HepG2 (cell line): ENCODE results near the gene ACSL6. TPM values are rescaled to one million over a fixed set of nuclear protein-coding genes. Genes with fewer than 3 reads are reported as not detected.

Experiments
- ATRX ChIP-seq: sonication (generic); formaldehyde crosslinking; IDR thresholded peaks from 2 replicates; pipeline ENCODE4 v1.4.0; 2020; ENCODE audit warnings: missing genetic modification reagents, borderline replicate concordance
- CC2D1A ChIP-seq: sonication (generic); formaldehyde crosslinking; IDR thresholded peaks from 2 replicates; pipeline ENCODE4 v1.8.1; 2023; ENCODE audit warnings: mild to moderate bottlenecking, missing genetic modification reagents
- CREB1 ChIP-seq, 2 experiments: fragments of 450-650 bp in 1 of 2; IDR thresholded peaks; 2 replicates each; pipeline ENCODE4 v1.6.1; 2016 to 2017; ENCODE audit warnings: control low read depth in 1 of 2, mild to moderate bottlenecking in 1 of 2, missing compliant biosample characterization in 1 of 2, missing genetic modification characterization in 1 of 2
- ETV5 ChIP-seq: IDR thresholded peaks from 2 replicates; pipeline ENCODE4 v1.6.1; 2018; ENCODE audit warnings: missing biosample characterization, missing genetic modification reagents, inconsistent platforms, borderline replicate concordance
- HDAC2 ChIP-seq: sonication (generic); formaldehyde crosslinking; IDR thresholded peaks from 2 replicates; pipeline ENCODE4 v1.4.0; 2020; ENCODE audit warnings: missing genetic modification reagents
- KDM2A ChIP-seq: sonication (generic); formaldehyde crosslinking; IDR thresholded peaks from 2 replicates; pipeline ENCODE4 v1.4.0; 2020; ENCODE audit warnings: low read depth, missing genetic modification reagents, borderline replicate concordance
- NFKB2 ChIP-seq: sonication (generic); formaldehyde crosslinking; IDR thresholded peaks from 2 replicates; pipeline ENCODE4 v1.4.0; 2020; ENCODE audit warnings: missing genetic modification reagents, borderline replicate concordance
- NFYB ChIP-seq: sonication (generic); formaldehyde crosslinking; IDR thresholded peaks from 2 replicates; pipeline ENCODE4 v1.4.0; 2020; ENCODE audit warnings: missing genetic modification reagents
- SAP130 ChIP-seq: IDR thresholded peaks from 2 replicates; pipeline ENCODE4 v1.6.1; 2016; ENCODE audit warnings: low read depth
- SATB2 ChIP-seq: sonication (generic); formaldehyde crosslinking; IDR thresholded peaks from 2 replicates; pipeline ENCODE4 v1.5.0; 2020; ENCODE audit warnings: missing genetic modification reagents
- SP1 ChIP-seq, 2 experiments: fragments of 450-650 bp in 1 of 2; sonication (generic) in 1 of 2; formaldehyde crosslinking in 1 of 2; IDR thresholded peaks; 2 replicates each; pipeline versions ENCODE4 v1.4.0 to v1.6.1; 2016 to 2020; ENCODE audit warnings: missing genetic modification reagents in 1 of 2
- ZNF143 ChIP-seq: sonication (generic); formaldehyde crosslinking; IDR thresholded peaks from 2 replicates; pipeline ENCODE4 v1.4.0; 2020; ENCODE audit warnings: missing genetic modification reagents
- ZNF382 ChIP-seq: sonication (generic); formaldehyde crosslinking; IDR thresholded peaks from 2 replicates; pipeline ENCODE4 v1.5.0; 2020; ENCODE audit warnings: missing genetic modification reagents, mild to moderate bottlenecking, borderline replicate concordance
- ZNF562 ChIP-seq: sonication (generic); formaldehyde crosslinking; IDR thresholded peaks from 2 replicates; pipeline ENCODE4 v1.8.0; 2022; ENCODE audit warnings: missing genetic modification reagents, borderline replicate concordance
- ZNF768 ChIP-seq: sonication (generic); formaldehyde crosslinking; IDR thresholded peaks from 2 replicates; pipeline ENCODE4 v1.4.0; 2020; ENCODE audit warnings: missing genetic modification reagents
- ZNF782 ChIP-seq: sonication (generic); formaldehyde crosslinking; IDR thresholded peaks from 2 replicates; pipeline ENCODE4 v1.4.0; 2020; ENCODE audit warnings: missing genetic modification reagents, mild to moderate bottlenecking, borderline replicate concordance
- polyA plus RNA-seq, 8 experiments: library from polyadenylated mRNA; depleted of rRNA in 3 of 8; stranded (reverse) in 7 of 8; unstranded in 1 of 8; fragments of >200 nt; fragmentation: Illumina TruSeq in 4 of 8; extraction: Trizol in 4 of 8; gene quantifications; 2 replicates each; pipeline versions ENCODE4 v1.2.1 to v1.2.3, GENCODE V29; 2011 to 2016; ENCODE audit warnings: low read depth in 4 of 8, missing spikeins in 1 of 8, mixed read lengths in 1 of 8; ENCODE audit not compliant: insufficient read depth in 1 of 8
- total RNA-seq, 5 experiments: library from RNA; depleted of rRNA; stranded (reverse); fragments of >200 nt; fragmentation: Illumina TruSeq; extraction: Trizol; gene quantifications; 2 replicates each; pipeline ENCODE4 v1.2.3, GENCODE V29; 2016; ENCODE audit warnings: low read depth in 1 of 5
- TF ChIP-seq, protein P1 (sequence below): IDR thresholded peaks from 2 replicates; pipeline ENCODE4 v1.6.1; 2016
- TF ChIP-seq, protein P2 (sequence below): sonication (generic); formaldehyde crosslinking; IDR thresholded peaks from 2 replicates; pipeline ENCODE4 v1.4.0; 2020; ENCODE audit warnings: missing genetic modification reagents, borderline replicate concordance
- TF ChIP-seq, protein P3 (sequence below): sonication (generic); formaldehyde crosslinking; IDR thresholded peaks from 2 replicates; pipeline ENCODE4 v1.4.0; 2020; ENCODE audit warnings: mild to moderate bottlenecking, missing genetic modification reagents
- TF ChIP-seq, protein P4 (sequence below): sonication (generic); formaldehyde crosslinking; IDR thresholded peaks from 2 replicates; pipeline ENCODE4 v1.8.1; 2023; ENCODE audit warnings: mild to moderate bottlenecking, missing genetic modification reagents
- TF ChIP-seq, protein P5 (sequence below): sonication (generic); formaldehyde crosslinking; IDR thresholded peaks from 2 replicates; pipeline ENCODE4 v1.4.0; 2020; ENCODE audit warnings: missing genetic modification reagents
- TF ChIP-seq, protein P6 (sequence below): IDR thresholded peaks from 2 replicates; pipeline ENCODE4 v1.6.1; 2016; ENCODE audit warnings: mild to moderate bottlenecking

The ACSL6 gene
- total and polyA plus RNA-seq, 2 of the 13 experiments (the other 11 are each of a cell fraction or from before 2014, with no cell fraction given): 3.7 to 3.8 TPM

DNA sequence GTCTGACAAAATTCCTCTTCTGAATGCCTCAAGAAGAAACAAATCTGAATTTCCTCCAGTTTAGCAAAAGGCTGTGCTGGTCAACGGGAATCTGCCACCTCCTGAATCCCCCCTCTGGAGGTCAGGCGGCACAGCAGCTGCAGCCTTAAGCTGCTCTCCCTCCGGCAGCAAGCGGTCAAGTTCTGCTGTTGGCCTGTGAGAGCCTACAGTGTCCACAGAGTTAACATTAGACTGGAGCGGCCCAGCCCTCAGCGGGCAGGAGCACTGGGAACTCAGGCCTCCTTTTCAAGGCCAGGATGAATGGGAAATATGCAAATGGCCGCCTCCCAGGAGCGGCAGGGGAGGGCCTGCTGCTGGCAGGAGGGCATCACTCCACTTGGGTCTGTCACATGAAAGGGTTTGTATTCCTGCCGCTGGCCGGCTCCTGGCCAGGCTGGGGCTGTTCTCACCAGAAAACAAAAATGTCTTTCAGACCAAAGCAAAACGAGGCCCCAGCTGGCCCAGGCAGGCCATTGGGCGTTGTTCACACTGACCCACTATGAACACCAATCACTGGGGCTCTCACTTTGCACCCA, 8.2 kb downstream of the ACSL6 start (continued):
- TF ChIP-seq NFYB: peak; percentile 50; the same call in 1 of the 2 replicates
- TF ChIP-seq SP1 (IDR thresholded peaks at IDR 0.05): no peak
- peak; percentile 44; the same call in 1 of the 2 replicates for TF ChIP-seq SP1 (CRISPR knock-in tag; IDR thresholded peaks at IDR 0.05)
- TF ChIP-seq, protein P1, sequence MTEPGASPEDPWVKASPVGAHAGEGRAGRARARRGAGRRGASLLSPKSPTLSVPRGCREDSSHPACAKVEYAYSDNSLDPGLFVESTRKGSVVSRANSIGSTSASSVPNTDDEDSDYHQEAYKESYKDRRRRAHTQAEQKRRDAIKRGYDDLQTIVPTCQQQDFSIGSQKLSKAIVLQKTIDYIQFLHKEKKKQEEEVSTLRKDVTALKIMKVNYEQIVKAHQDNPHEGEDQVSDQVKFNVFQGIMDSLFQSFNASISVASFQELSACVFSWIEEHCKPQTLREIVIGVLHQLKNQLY (CRISPR knock-in tag): peak; percentile 47
- TF ChIP-seq ZNF562 (CRISPR knock-in tag): no peak
- TF ChIP-seq NFKB2 (CRISPR knock-in tag): peak; percentile 51; the same call in 1 of the 2 replicates
- peak; percentile 88 for TF ChIP-seq HDAC2 (CRISPR knock-in tag)
- TF ChIP-seq, protein P2, sequence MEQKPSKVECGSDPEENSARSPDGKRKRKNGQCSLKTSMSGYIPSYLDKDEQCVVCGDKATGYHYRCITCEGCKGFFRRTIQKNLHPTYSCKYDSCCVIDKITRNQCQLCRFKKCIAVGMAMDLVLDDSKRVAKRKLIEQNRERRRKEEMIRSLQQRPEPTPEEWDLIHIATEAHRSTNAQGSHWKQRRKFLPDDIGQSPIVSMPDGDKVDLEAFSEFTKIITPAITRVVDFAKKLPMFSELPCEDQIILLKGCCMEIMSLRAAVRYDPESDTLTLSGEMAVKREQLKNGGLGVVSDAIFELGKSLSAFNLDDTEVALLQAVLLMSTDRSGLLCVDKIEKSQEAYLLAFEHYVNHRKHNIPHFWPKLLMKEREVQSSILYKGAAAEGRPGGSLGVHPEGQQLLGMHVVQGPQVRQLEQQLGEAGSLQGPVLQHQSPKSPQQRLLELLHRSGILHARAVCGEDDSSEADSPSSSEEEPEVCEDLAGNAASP (CRISPR knock-in tag): peak; percentile 62; the same call in 1 of the 2 replicates
- TF ChIP-seq, protein P3, sequence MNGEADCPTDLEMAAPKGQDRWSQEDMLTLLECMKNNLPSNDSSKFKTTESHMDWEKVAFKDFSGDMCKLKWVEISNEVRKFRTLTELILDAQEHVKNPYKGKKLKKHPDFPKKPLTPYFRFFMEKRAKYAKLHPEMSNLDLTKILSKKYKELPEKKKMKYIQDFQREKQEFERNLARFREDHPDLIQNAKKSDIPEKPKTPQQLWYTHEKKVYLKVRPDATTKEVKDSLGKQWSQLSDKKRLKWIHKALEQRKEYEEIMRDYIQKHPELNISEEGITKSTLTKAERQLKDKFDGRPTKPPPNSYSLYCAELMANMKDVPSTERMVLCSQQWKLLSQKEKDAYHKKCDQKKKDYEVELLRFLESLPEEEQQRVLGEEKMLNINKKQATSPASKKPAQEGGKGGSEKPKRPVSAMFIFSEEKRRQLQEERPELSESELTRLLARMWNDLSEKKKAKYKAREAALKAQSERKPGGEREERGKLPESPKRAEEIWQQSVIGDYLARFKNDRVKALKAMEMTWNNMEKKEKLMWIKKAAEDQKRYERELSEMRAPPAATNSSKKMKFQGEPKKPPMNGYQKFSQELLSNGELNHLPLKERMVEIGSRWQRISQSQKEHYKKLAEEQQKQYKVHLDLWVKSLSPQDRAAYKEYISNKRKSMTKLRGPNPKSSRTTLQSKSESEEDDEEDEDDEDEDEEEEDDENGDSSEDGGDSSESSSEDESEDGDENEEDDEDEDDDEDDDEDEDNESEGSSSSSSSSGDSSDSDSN: peak; percentile 66
- TF ChIP-seq SAP130 (CRISPR knock-in tag): peak; percentile 71
- peak; percentile 43; the same call in 1 of the 2 replicates for TF ChIP-seq ZNF768 (CRISPR knock-in tag)
- TF ChIP-seq CREB1 (IDR thresholded peaks at IDR 0.05): no peak
- TF ChIP-seq CREB1 (CRISPR knock-in tag; IDR thresholded peaks at IDR 0.05): no peak
- TF ChIP-seq, protein P4, sequence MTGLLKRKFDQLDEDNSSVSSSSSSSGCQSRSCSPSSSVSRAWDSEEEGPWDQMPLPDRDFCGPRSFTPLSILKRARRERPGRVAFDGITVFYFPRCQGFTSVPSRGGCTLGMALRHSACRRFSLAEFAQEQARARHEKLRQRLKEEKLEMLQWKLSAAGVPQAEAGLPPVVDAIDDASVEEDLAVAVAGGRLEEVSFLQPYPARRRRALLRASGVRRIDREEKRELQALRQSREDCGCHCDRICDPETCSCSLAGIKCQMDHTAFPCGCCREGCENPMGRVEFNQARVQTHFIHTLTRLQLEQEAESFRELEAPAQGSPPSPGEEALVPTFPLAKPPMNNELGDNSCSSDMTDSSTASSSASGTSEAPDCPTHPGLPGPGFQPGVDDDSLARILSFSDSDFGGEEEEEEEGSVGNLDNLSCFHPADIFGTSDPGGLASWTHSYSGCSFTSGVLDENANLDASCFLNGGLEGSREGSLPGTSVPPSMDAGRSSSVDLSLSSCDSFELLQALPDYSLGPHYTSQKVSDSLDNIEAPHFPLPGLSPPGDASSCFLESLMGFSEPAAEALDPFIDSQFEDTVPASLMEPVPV (CRISPR knock-in tag): 0 out of 2 replicates have a peak, but pooled peaks have one; percentile 6
- TF ChIP-seq CC2D1A (CRISPR knock-in tag): peak; percentile 63; the same call in 1 of the 2 replicates
- TF ChIP-seq ZNF382: no peak
- TF ChIP-seq, protein P5, sequence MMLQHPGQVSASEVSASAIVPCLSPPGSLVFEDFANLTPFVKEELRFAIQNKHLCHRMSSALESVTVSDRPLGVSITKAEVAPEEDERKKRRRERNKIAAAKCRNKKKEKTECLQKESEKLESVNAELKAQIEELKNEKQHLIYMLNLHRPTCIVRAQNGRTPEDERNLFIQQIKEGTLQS (CRISPR knock-in tag): 0 out of 2 replicates have a peak, but pooled peaks have one; percentile 13
- TF ChIP-seq KDM2A: 0 out of 2 replicates have a peak, but pooled peaks have one; percentile 24
- TF ChIP-seq, protein P6, sequence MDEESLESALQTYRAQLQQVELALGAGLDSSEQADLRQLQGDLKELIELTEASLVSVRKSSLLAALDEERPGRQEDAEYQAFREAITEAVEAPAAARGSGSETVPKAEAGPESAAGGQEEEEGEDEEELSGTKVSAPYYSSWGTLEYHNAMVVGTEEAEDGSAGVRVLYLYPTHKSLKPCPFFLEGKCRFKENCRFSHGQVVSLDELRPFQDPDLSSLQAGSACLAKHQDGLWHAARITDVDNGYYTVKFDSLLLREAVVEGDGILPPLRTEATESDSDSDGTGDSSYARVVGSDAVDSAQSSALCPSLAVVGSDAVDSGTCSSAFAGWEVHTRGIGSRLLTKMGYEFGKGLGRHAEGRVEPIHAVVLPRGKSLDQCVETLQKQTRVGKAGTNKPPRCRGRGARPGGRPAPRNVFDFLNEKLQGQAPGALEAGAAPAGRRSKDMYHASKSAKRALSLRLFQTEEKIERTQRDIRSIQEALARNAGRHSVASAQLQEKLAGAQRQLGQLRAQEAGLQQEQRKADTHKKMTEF (CRISPR knock-in tag): peak; percentile 80
- TF ChIP-seq SATB2: no peak
- 0 out of 2 replicates have a peak, but pooled peaks have one; percentile 34 for TF ChIP-seq ZNF143 (CRISPR knock-in tag)
- TF ChIP-seq ETV5: peak; percentile 58; the same call in 1 of the 2 replicates
- TF ChIP-seq ATRX (CRISPR knock-in tag): no peak
- peak; percentile 66; the same call in 1 of the 2 replicates for TF ChIP-seq ZNF782 (CRISPR knock-in tag)
